A549 treated with ZK216348 at 1 μM for 4 hours (cell line): ENCODE results near the gene PTCH1. TPM values are rescaled to one million over a fixed set of nuclear protein-coding genes. Genes with fewer than 3 reads are reported as not detected.

Experiments
- total RNA-seq: library from RNA; stranded (reverse); fragments of 200-300 nt; extraction: Qiagen RNA extraction; gene quantifications from 5 replicates; pipeline ENCODE4 v1.2.3, GENCODE V29; 2022; ENCODE audit warnings: low read depth

The PTCH1 gene
- 2.0 to 5.1 TPM (median 2.3 TPM) in 5 replicates for total RNA-seq

GRCh38 chr9:95516734-95517558, at the start of gene PTCH1:
TSS of gene PTCH1 (minus strand) at chr9:95516971.

Other genes with a start within 250 kb of the PTCH1 start
- 9.1 to 11.9 TPM (median 11.2 TPM) in 5 replicates for gene FANCC, start 199.3 kb downstream of the PTCH1 start, total RNA-seq